Effector CD8-positive, alpha-beta T cell (primary cell): ENCODE results near the gene DDC.
"Not testable (repeated sequence)": the region's sequence is repeated elsewhere in the genome, so short reads cannot be mapped to it uniquely, and the experiment has no call there.

Experiments used
- DNase-seq: peaks from one replicate; lab custom pipeline; 2025; lab: John Stamatoyannopoulos, UW

Gene DDC

DNA sequence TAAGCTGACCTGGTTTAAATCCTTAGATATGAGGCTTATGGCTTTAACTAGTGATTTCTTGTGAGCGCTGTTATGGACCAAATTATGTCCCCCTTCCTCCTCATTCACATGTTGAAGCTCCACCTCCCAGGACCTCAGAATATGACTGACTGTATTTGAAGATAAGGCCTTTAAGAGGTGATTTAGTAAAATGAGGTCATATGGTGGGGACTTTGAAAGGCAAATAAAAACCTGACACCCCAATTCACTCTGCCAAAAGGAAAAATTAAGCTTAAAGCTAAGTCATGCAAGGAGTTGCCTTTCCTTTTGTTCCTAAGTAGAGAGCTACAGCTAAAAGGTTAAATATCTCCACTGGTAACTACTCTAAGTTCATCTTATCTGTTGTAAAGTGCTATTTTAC is 78.7 kb downstream of the DDC start:
- DNase-seq, result no peak

DNA sequence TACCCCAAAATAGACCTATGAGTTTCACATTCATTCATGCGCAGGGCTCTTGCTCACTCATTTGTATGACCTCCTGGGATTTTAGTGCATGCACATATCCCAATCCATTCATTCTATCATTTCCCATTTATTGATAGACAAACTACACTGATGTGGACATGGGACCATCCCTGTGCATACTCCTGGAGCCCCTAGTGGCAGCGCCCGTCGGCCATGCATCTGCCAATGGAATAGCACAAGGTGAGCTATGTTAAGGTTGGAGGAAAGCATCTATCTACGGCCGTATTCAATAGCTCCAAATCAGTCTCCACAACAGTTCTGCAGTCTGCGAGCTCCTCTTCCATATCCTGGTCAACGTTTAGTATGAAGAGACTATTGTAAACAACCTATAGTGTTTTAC is 83.3 kb downstream of the DDC start:
- no peak for DNase-seq

DNA sequence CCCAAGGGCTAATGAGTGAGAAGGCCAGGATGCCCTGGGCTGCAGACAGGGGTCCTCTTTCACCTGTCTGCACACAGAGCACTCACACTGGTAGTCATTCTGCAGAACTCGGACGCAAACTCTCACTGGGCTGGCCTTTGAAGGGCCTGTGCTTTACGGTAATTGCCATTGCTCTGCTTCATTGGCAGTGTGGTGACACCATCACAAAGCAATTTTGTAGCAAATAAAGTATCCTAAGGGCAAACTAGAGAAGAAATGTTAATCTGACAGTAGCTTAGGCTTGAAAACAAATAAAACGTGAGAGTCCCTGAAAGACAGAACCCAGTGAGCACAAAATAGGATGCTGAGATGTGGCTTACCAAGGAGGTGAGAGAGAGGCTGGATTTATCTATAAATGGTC is 84.4 kb downstream of the DDC start:
- no peak for DNase-seq

DNA sequence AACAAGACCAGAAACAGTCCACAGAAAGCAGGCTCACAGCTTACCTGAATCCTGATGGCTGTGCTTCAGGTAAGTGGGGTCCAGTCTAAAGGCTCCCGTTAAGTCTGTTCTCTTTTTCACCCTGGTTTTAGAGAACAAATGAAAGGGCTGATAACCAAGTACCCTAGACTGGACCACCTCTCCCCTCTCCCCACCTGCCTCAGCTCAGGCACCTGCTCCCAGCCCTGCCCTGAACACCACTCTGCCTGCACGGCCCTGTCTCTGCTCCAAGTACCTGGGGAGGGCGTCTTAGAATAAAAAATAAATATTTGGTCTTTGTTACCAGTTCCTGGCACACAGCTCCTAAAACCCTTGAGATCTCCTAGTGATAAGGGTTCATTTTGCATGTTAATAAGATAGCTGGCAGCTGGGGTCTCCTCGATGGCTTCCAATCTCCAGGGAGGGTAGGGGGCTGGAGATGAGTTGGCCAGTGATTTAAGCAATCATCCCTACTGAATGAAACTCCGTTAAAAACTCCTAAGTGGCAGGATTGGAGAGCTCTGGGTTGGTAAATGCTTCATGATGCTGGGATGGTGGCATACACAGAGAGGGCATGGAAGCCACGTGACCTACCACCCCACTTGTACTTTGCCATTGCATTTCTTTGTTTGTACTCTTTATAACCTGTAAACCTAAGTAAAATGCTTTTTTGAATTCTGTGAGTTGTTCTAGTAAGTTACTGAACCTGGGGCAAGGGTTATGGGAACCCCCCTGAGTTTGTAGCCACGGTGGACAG is 85.3 kb downstream of the DDC start:
- DNase-seq, result no peak

GRCh38 chr7:50477640-50478039 is 87.6 kb downstream of the DDC start:
- DNase-seq, result no peak

DNA sequence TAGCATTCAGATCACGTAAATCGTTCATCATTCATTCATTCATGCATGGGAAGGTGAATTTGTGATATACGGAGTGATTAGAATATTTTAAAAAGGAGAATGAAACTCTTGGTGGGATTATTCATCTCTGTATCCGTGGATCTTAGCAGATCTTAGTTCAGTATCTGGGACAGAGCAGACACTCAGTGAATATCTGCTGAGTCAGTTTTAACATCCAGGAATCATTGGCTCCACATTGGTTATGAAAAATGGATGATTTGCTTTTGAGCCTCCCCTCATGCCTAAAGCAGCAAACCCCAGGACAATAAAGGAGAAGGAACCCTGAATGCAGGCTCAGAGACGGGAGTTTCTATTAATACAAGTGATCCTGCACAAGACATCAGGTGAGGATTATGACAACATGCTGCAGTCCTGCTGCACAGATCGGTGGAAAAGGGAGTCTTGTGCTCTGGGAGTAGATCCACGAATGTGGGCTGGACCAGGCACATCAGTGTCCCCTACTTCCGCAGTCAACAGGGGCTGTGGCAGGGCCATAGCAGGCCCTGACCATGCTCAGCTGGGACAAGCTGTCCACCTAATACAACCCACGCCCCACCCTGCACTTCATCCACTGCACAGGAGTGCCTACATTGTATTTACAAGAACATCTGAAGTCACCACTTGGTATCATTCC is 88.1 kb downstream of the DDC start:
- no peak for DNase-seq

GRCh38 chr7:50475340-50475739 is 89.9 kb downstream of the DDC start:
- no peak for DNase-seq

DNA sequence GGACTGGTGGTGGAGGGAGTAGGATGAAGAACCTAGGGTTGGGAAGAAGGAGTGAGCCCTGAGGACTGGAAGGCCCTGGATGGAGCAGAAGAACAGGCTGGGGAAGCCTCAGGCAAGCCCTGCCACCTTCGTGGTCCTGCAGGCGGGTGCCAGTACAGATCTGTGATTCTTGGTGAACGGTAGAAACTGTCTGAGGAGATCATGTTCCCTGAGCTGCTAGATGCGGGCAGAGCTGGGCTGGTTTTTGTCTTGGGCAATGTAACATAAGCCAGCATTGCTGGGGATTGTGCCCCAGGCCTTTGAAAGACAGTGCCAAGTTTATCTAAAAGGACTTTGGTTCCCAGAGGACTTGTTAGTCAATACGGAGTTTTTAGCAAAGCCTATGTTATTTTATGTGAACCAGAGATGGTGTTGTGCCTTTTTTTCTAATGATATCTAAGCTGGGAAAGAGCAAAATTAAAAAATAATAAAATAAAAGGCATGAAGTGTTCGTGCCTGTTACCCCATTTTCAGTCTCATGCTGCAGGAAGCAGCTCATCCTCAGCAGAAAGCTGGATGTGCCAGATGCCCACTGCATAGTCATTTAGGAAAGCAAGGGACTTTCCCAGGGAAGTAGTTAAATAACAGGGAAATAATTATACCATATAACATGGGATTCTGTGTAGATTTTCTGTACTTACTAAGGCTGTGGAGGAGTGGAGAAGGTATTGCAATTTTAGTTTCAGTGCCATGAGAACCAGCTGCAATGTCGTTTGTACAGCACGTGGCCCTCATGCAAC is 90.6 kb downstream of the DDC start:
- no peak for DNase-seq

DNA sequence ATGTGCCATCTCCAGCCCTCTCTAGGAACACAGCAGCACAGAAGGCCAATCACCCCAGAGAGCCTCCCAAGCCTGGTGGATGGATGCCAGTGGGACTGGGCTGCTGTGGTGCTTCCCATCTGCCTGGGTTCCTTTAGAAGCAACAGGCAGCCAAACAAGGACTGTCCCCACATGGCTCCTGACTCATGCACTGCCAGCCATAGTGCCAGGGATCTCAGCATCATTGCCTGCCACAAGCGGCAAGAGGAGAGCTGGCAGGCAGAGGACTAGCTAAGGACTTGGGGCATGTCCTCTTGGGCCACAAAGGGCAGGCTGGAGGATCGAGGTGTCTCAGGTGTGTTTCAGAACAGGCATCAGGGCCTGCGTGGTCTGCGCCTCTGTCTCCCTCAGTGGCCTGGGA is 91.7 kb downstream of the DDC start:
- DNase-seq, result no peak

GRCh38 chr7:50472427-50472826 is 92.8 kb downstream of the DDC start:
- DNase-seq, result no peak

DNA sequence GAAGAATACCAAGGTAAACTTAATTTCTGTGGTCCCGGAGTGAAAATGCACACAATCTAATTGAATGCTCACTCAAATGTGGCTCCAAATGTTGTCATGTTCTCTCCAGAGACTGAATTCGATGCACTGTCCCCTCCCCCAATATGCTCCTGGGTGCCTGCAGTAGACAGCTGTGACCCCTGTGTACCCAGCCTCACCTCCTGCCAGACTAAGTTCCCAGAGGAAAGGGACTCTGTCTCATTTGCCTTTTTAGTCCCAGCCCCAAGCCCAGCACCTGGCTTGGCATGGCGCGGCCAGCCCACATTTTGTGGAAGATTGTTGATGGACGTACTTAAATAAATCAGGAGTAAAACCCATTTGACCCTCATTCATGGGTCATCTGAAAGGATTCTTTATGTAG is 93.2 kb downstream of the DDC start:
- no peak for DNase-seq

DNA sequence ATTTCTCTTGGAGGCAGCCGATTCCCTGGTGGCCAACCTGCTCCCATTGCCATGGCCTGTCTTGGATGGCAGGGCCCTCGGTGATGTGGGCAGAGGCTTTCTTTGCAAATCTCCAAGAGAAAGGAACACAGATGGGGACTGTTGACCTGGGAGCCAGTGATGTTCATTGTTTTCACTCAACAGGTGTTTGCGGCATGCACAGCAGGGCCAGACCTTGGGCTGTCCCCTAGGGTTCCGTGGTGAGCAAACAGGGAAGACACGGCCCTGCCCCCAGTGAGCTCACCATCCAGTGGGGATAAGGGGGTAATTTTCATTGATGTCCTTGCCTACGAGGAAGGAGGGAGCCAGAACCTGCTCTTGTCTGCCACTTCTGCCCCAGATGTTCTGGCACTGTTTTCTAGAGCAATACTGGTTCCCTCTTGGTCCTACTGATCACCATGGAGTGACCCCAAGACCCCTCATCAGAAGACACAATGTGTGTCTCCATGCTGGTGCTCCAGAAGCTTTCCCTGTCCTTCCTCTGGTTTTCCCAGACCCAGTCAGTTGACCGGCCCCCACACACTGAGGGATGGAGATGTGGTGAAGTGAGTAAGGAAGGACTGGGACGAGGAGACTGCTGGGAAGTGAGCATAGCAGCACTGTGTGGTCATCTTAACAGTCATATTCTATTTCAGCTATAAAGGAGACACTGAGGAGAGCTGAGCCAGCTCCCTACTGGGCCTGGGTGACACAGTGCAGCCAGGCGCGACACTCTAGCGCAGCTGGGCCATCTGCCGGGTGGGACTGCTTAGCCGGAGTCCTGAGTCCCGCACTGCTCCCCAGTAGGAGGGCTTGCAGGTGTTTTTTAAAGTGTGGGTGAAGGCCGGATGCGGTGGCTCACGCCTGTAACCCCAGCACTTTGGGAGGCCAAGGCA is 94.7 kb downstream of the DDC start:
- DNase-seq, result no peak

DNA sequence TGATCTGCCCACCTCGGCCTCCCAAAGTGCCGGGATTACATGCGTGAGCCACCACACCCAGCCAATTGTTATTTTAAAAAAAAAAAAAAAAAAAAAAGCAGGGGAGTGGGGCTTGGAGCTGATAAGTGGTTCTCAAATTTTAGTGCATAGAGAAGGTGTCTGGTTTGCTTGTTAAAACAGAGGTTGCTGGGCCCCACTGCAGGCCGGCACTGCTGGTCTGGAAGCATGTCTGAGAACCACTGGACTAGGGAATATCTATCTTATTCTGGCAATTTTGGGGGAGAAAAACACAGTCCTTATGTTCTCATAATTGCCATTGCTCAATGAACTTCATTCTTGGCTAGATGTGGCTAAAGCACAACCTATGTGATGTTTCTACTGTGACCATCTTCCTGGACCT is 96.0 kb downstream of the DDC start:
- DNase-seq, result no peak

GRCh38 chr7:50467817-50468610 is 97.2 kb downstream of the DDC start:
- peak; percentile 64 for DNase-seq

DNA sequence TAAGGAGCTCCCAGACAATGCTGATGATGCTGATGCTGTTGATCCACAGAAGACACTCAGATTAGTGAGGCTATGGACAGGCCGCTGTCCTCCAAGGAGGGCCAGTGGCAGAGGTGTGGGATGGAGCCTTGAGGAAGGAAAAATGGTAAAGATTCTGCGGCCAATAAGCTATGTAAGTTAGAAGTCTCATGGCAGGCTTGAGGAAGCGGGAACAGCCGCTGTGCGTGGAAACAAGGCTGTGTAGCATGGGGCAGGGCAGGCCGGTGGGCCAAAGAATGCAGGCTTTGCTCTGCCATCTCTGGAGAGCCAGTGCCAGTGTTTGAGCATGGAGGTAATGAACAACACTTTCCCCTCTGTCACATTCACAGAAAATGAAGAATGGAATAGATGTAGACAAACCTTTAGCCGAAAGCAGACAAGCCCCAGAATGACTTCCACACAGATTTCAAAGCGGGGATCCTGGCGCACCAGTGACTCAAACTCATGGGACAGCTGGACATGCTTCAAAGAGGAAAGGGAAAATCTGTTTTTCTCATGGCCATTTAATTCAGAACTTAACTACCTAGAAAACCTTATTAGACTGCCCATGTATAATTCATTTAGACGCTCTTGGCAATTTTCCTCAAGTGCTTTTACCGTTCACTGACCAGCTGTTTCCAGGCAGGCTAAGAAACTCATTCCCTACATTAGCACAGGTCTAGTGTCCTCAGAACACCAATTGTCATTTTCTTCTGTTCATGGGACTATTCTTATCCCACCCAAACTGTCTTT is 98.2 kb downstream of the DDC start:
- DNase-seq, result no peak

DNA sequence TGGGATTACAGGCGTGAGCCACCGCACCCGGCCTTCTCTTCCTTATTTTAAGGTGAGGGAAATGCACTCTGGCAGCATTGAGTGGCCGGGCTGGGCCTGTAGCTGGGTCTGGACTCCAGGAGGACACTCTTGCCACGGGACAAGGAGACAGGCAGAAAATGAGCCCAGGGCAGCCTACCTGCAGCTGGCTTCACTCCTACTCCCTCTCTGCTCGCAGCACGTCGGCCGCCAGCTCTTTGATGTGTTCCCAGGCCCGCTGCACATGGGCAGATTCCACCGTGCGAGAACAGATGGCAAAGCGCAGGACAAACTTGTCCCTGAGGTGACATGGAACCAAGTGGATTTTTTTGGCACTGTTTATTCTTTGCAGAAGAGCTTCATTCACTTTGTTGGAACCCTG is 102.2 kb downstream of the DDC start:
- no peak for DNase-seq

DNA sequence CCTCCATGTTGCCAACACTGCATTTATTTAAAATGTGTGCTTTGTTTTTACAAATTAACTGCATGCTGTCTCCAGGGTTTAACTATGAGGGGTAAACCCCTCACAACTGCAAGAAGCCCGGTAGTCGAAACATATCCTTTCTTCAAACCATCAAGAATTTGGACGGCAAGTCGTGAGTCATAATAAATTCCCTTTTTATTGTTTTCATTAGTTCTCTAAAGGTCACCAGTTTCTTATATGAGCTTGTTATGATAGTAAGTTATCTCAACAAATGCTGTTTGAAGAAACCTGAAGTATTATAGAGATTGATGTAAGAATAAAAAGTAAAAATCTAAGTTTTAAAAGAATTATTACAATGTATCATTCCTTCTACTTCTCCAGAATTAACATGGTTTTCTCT is 102.8 kb downstream of the DDC start:
- DNase-seq, result no peak

- DNase-seq, result no peak
Observed at GRCh38 chr7:50461695-50462094, 103.5 kb downstream of the DDC start.

- DNase-seq, result not testable (repeated sequence)
Observed at GRCh38 chr7:50459183-50459582, 106.0 kb downstream of the DDC start.

DNA sequence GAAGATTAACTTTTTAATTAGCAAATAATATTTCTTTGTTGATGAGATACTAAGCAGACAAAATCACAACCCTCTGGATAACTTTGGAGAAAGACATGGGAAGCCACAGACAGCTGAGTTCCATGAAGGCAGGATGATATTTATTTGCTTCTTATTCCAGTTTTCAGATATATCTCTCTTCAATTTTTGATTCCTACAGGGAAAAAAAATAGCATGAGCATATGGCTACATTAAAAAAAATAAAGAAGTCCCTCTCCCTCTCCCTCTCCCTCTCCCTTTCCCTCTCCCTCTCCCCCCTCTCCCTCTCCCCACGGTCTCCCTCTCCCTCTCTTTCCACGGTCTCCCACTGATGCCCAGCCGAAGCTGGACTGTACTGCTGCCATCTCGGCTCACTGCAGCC is 106.6 kb downstream of the DDC start:
- DNase-seq, result not testable (repeated sequence)
